HCT116 (cell line): ENCODE data around the gene PRKAR2A. TPM values are rescaled to one million over a fixed set of nuclear protein-coding genes. Genes with fewer than 3 reads are reported as not detected.
A peak's percentile ranks its signal among the peaks of the same experiment; 100 is the strongest.

Source experiments
- ATAC-seq: fragments of 200-7000 bp; cut with Tn5 transposase; 2 replicates; pipeline ENCODE4 v1.9.1; 2020; ENCODE audit warnings: mild to moderate bottlenecking, moderate library complexity
- BruUV-seq: library from RNA; stranded (reverse); fragments of 400-500 nt; replicated peaks from 2 replicates; lab custom pipeline; 2021; lab: Mats Ljungman, UMichigan
- CTCF ChIA-PET: fragments of 300-600 bp; sonication (Branson Sonifier 250); formaldehyde crosslinking; loops from one replicate; lab custom pipeline; 2021; ENCODE audit warnings: antibody characterized with exemption; lab: Charles Lee
- POLR2A ChIA-PET: fragments of 300-600, 350-600 bp; sonication (Branson Sonifier 250); formaldehyde crosslinking; loops from one replicate; lab custom pipeline; 2021; ENCODE audit warnings: antibody characterized with exemption; lab: Charles Lee
- RAD21 ChIA-PET, 2 experiments: fragments of 300-600 bp; sonication (Branson Sonifier 250); formaldehyde crosslinking; loops; one replicate each; lab custom pipeline; 2023; ENCODE audit warnings: low total read pairs in 2 of 2; ENCODE audit not compliant: uncharacterized antibody in 2 of 2, unreplicated experiment in 2 of 2, low non-redundant PET in 1 of 2; lab: Charles Lee
- DNase-seq: peaks from one replicate; pipeline ENCODE4 v3.0.0-alpha.2; 2010; ENCODE audit warnings: low read depth, low spot score
- H2AFZ ChIP-seq: fragments of 200-600 bp; shearing (Covaris generic), sonication (generic); 2 replicates; pipeline ENCODE4 v1.6.1; 2017; ENCODE audit warnings: low read depth, mixed run types, mixed read lengths, antibody characterized with exemption, low read length; ENCODE audit not compliant: poor library complexity, severe bottlenecking
- H3K27ac ChIP-seq: 2 replicates; pipeline ENCODE4 v1.5.1; 2012; ENCODE audit warnings: low read depth, low read length
- H3K27me3 ChIP-seq: fragments of 200-600 bp; sonication (generic); 2 replicates; pipeline ENCODE4 v1.6.1; 2016; ENCODE audit warnings: mixed run types, low read length, mixed read lengths; ENCODE audit not compliant: insufficient read depth
- H3K36me3 ChIP-seq, 2 experiments: fragments of 200-500 bp in 1 of 2; fragments of 200-600 bp in 1 of 2; sonication (Bioruptor generic) in 1 of 2; sonication (generic) in 1 of 2; 2 replicates each; pipeline versions ENCODE4 v1.5.1 to v1.6.1; 2014 to 2016; ENCODE audit warnings: low read length in 2 of 2, inconsistent platforms in 1 of 2, mixed read lengths in 1 of 2, mixed run types in 1 of 2; ENCODE audit not compliant: insufficient read depth in 2 of 2, control insufficient read depth in 1 of 2
- H3K4me1 ChIP-seq, 2 experiments: fragments of 200-600 bp in 1 of 2; sonication (generic) in 1 of 2; 2 replicates each; pipeline versions ENCODE4 v1.5.1 to v1.6.1; 2012 to 2017; ENCODE audit warnings: low read length in 2 of 2, inconsistent platforms in 1 of 2, mild to moderate bottlenecking in 1 of 2, mixed read lengths in 1 of 2, mixed run types in 1 of 2, moderate library complexity in 1 of 2; ENCODE audit not compliant: insufficient read depth in 2 of 2, control insufficient read depth in 1 of 2
- H3K4me2 ChIP-seq: fragments of 200-600 bp; sonication (generic); 2 replicates; pipeline ENCODE4 v1.6.1; 2017; ENCODE audit warnings: mixed run types, low read length, mixed read lengths
- H3K4me3 ChIP-seq, 2 experiments: fragments of 200-600 bp in 1 of 2; sonication (generic) in 1 of 2; replicated peaks in 1 of 2; 2 replicates each; pipeline ENCODE4 v1.5.1; 2011 to 2016; ENCODE audit warnings: low read length in 2 of 2, control low read depth in 1 of 2, low read depth in 1 of 2, mild to moderate bottlenecking in 1 of 2, mixed read lengths in 1 of 2, mixed run types in 1 of 2
- H3K79me2 ChIP-seq: fragments of 200-600 bp; sonication (generic); 2 replicates; pipeline ENCODE4 v1.6.1; 2017; ENCODE audit warnings: mild to moderate bottlenecking, mixed run types, low read length, moderate library complexity, mixed read lengths; ENCODE audit not compliant: insufficient read depth
- H3K9ac ChIP-seq: fragments of 200-600 bp; sonication (generic); 2 replicates; pipeline ENCODE4 v1.6.1; 2016; ENCODE audit warnings: low read length, mixed read lengths
- H3K9me2 ChIP-seq: fragments of 200-600 bp; sonication (generic), shearing (Covaris generic); 2 replicates; pipeline ENCODE4 v1.6.1; 2017; ENCODE audit warnings: mixed run types, mild to moderate bottlenecking, moderate library complexity; ENCODE audit not compliant: insufficient read depth
- H3K9me3 ChIP-seq, 2 experiments: fragments of 200-500 bp in 1 of 2; fragments of 200-600 bp in 1 of 2; sonication (Bioruptor generic) in 1 of 2; sonication (generic) in 1 of 2; 2 replicates each; pipeline ENCODE4 v1.6.1; 2014 to 2017; ENCODE audit warnings: low read length in 2 of 2, mixed read lengths in 2 of 2, inconsistent platforms in 1 of 2, low read depth in 1 of 2, mild to moderate bottlenecking in 1 of 2, mixed run types in 1 of 2, moderate library complexity in 1 of 2; ENCODE audit not compliant: control insufficient read depth in 1 of 2, insufficient read depth in 1 of 2
- H4K20me1 ChIP-seq: fragments of 200-600 bp; sonication (generic), shearing (Covaris generic); 2 replicates; pipeline ENCODE4 v1.6.1; 2017; ENCODE audit warnings: mixed run types, mild to moderate bottlenecking, moderate library complexity; ENCODE audit not compliant: insufficient read depth
- CBX3 ChIP-seq: IDR thresholded peaks from 2 replicates; pipeline ENCODE4 v1.6.1; 2012; ENCODE audit warnings: low read depth
- CEBPB ChIP-seq: IDR thresholded peaks from 2 replicates; pipeline ENCODE4 v1.6.1; 2012; ENCODE audit warnings: low read depth
- EGR1 ChIP-seq: IDR thresholded peaks from 2 replicates; pipeline ENCODE4 v1.6.1; 2012; ENCODE audit warnings: low read depth
- EZH2phosphoT487 ChIP-seq: fragments of 200-600 bp; IDR thresholded peaks from 2 replicates; pipeline ENCODE4 v1.6.1; 2018; ENCODE audit warnings: antibody characterized with exemption, borderline replicate concordance
- FOSL1 ChIP-seq: IDR thresholded peaks from 2 replicates; pipeline ENCODE4 v1.6.1; 2012; ENCODE audit warnings: low read depth
- JUND ChIP-seq: IDR thresholded peaks from 2 replicates; pipeline ENCODE4 v1.6.1; 2012
- MAX ChIP-seq: IDR thresholded peaks from 2 replicates; pipeline ENCODE4 v1.6.1; 2012
- POLR2A ChIP-seq: IDR thresholded peaks from 2 replicates; pipeline ENCODE4 v1.7.0; 2011; ENCODE audit warnings: borderline replicate concordance; ENCODE audit not compliant: insufficient read depth, insufficient read length; ENCODE audit errors: extremely low read depth
- POLR2AphosphoS5 ChIP-seq: IDR thresholded peaks from 2 replicates; pipeline ENCODE4 v1.6.1; 2011; ENCODE audit warnings: mild to moderate bottlenecking, low read depth, low read length, moderate library complexity
- RAD21 ChIP-seq: IDR thresholded peaks from 2 replicates; pipeline ENCODE4 v1.6.1; 2012; ENCODE audit warnings: low read depth, mild to moderate bottlenecking
- REST ChIP-seq: IDR thresholded peaks from 2 replicates; pipeline ENCODE4 v1.6.1; 2012; ENCODE audit warnings: low read depth
- SIN3A ChIP-seq: IDR thresholded peaks from 2 replicates; pipeline ENCODE4 v1.6.1; 2012; ENCODE audit warnings: low read depth
- SP1 ChIP-seq: IDR thresholded peaks from 2 replicates; pipeline ENCODE4 v1.6.1; 2012; ENCODE audit warnings: low read depth
- SRF ChIP-seq: IDR thresholded peaks from 2 replicates; pipeline ENCODE4 v1.6.1; 2012; ENCODE audit warnings: low read depth
- TCF7L2 ChIP-seq: IDR thresholded peaks from 2 replicates; pipeline ENCODE4 v1.7.0; 2011; ENCODE audit warnings: borderline replicate concordance, inconsistent platforms; ENCODE audit not compliant: insufficient read depth, insufficient read length; ENCODE audit errors: extremely low read depth
- YY1 ChIP-seq: IDR thresholded peaks from 2 replicates; pipeline ENCODE4 v1.6.1; 2011; ENCODE audit warnings: low read length, low read depth, moderate library complexity, mild to moderate bottlenecking; ENCODE audit not compliant: insufficient replicate concordance; ENCODE audit errors: extremely low read depth
- ZBTB33 ChIP-seq: IDR thresholded peaks from 2 replicates; pipeline ENCODE4 v1.6.1; 2011; ENCODE audit warnings: mild to moderate bottlenecking, low read length, moderate library complexity; ENCODE audit not compliant: insufficient replicate concordance; ENCODE audit errors: extremely low read depth
- ZFX ChIP-seq: fragments of 450-650 bp; IDR thresholded peaks from 2 replicates; pipeline ENCODE4 v1.6.1; 2017
- ZNF274 ChIP-seq: fragments of 200-500 bp; sonication (Bioruptor generic); IDR thresholded peaks from 2 replicates; pipeline ENCODE4 v1.6.1; 2014; ENCODE audit warnings: mild to moderate bottlenecking, low read depth, low read length, inconsistent platforms
- intact Hi-C: fragments of 100-400 bp; cut with micrococcal nuclease; formaldehyde crosslinking; loops from 2 replicates; pipeline ENCODE4 v1.10.0; 2022
- total RNA-seq: library from RNA; stranded (reverse); gene quantifications from one replicate; pipeline ENCODE4 v1.2.1, GENCODE V29; 2021; ENCODE audit not compliant: unreplicated experiment

PRKAR2A gene
- total RNA-seq, 1 experiment from 2014 or later: 63.3 TPM

- intact Hi-C loops: no loop called here
- Histone ChIP-seq H3K4me2 (peak within 1 kb of the TSS; percentile 82), H3K9me2 (no peaks in the 10 kb centered on the region), H3K36me3 (peaks cover 15 to 17% of the 10 kb centered on the region in 2 experiments), H3K9me3 (no peaks in the 10 kb centered on the region), H4K20me1 (peaks cover 4% of the 10 kb centered on the region; the same call in 1 of the 2 replicates), H3K4me3 (peak within 1 kb of the TSS; percentile 85 to 100), H3K27ac (peak within 1 kb of the TSS; percentile 74), H3K4me1 (peaks cover 12 to 18% of the 10 kb centered on the region in 2 experiments), H3K27me3 (no peaks in the 10 kb centered on the region), H3K9ac (peak within 1 kb of the TSS; percentile 99), H3K79me2 (peaks cover 49% of the 10 kb centered on the region), H2AFZ (peak within 1 kb of the TSS; percentile 93)
- ATAC-seq (peak; percentile 98), DNase-seq (peak; percentile 94)
- RAD21 ChIA-PET: interaction anchor here in 1 of 2 experiments (1.7 kb wide), 1 partner anchor 23 kb away, joined by 5 read pairs; no protein-coding TSS in a partner anchor
- CTCF ChIA-PET: interaction anchor here (0.7 to 1.2 kb wide), 3 partner anchors 23 to 281 kb away, joined by 3 to 12 read pairs (median 4); no protein-coding TSS in a partner anchor
- POLR2A ChIA-PET: interaction anchor here (0.6 to 1.4 kb wide), 9 partner anchors 9 to 201 kb away, joined by 3 to 8 read pairs (median 3); partner anchors contain the start of gene ARIH2
- TSS peak; percentile 82 for BruUV-seq
- TF ChIP-seq YY1 (peak; percentile 97), JUND (no peak), REST (no peak), CEBPB (no peak), ZNF274 (no peak), POLR2A (peak; percentile 81), POLR2AphosphoS5 (peak; percentile 90), TCF7L2 (no peak), EZH2phosphoT487 (no peak), ZBTB33 (no peak), SIN3A (no peak), MAX (peak; percentile 47; the same call in 1 of the 2 replicates), SP1 (peak; percentile 93), CBX3 (no peak), FOSL1 (no peak), ZFX (no peak), EGR1 (peak; percentile 59), SRF (peak; percentile 71; the same call in 1 of the 2 replicates), RAD21 (no peak)
Measured at GRCh38 chr3:48716982-48717746, 130.5 kb downstream of the PRKAR2A start, which contains the start of gene IP6K2. Gene IP6K2, minus strand, starts transcription at chr3:48717221. Its CDS starts 21,930 bp downstream, at chr3:48695291.
